Suprapubic skin (tissue), 4 donors: ENCODE results near the gene TMA7B. TPM values are rescaled to one million over a fixed set of nuclear protein-coding genes. Genes with fewer than 3 reads are reported as not detected.

ENCODE experiments used
- DNase-seq, 2 donors: peaks; one replicate each; pipeline ENCODE4 v3.0.0-alpha.2; 2019; ENCODE audit warnings: low spot score in 2 of 2
- H3K27ac ChIP-seq: fragments of 200-600 bp; sonication (generic); one replicate; pipeline ENCODE4 v1.5.1; 2019
- H3K27me3 ChIP-seq: fragments of 200-600 bp; sonication (generic); one replicate; pipeline ENCODE4 v1.5.1; 2019
- H3K36me3 ChIP-seq: fragments of 200-600 bp; sonication (generic); one replicate; pipeline ENCODE4 v1.5.1; 2019
- H3K4me1 ChIP-seq: fragments of 200-600 bp; sonication (generic); one replicate; pipeline ENCODE4 v1.5.1; 2019
- H3K4me3 ChIP-seq: fragments of 200-600 bp; sonication (generic); one replicate; pipeline ENCODE4 v1.5.1; 2019; ENCODE audit warnings: mild to moderate bottlenecking
- H3K9me3 ChIP-seq: fragments of 200-600 bp; sonication (generic); one replicate; pipeline ENCODE4 v1.5.1; 2019
- EP300 ChIP-seq: sonication (generic); formaldehyde crosslinking; IDR thresholded peaks from one replicate; pipeline ENCODE4 v1.6.1; 2017; ENCODE audit warnings: antibody characterized with exemption
- POLR2A ChIP-seq, 2 donors: fragments of 450-650 bp; IDR thresholded peaks; one replicate each; pipeline ENCODE4 v1.6.1; 2017; ENCODE audit warnings: antibody characterized with exemption in 2 of 2, mild to moderate bottlenecking in 2 of 2, moderate library complexity in 2 of 2
- POLR2AphosphoS5 ChIP-seq, 3 donors: sonication (generic); formaldehyde crosslinking; IDR thresholded peaks; one replicate each; pipeline ENCODE4 v1.6.1; 2017; ENCODE audit warnings: antibody characterized with exemption in 3 of 3
- WGBS: methylation state at CpG from one replicate; pipeline ENCODE4 v1.1.5; 2018; 5-methylcytosine and 5-hydroxymethylcytosine counted together
- total RNA-seq, 4 donors: library from RNA; depleted of rRNA; stranded (reverse); fragments of >200 nt; gene quantifications; one replicate each; pipeline ENCODE4 v1.1.0, GENCODE V29; 2016
- TF ChIP-seq, protein P1 (sequence below), 2 donors: fragments of 200-600 bp in 1 of 2; fragments of 450-650 bp in 1 of 2; sonication (generic) in 1 of 2; IDR thresholded peaks; one replicate each; pipeline ENCODE4 v1.5.1; 2016 to 2019; ENCODE audit warnings: antibody characterized with exemption in 2 of 2, mild to moderate bottlenecking in 1 of 2, moderate library complexity in 1 of 2

TMA7B gene
- total RNA-seq, 4 donors from 2014 or later: 0.76 to 1.4 TPM; not detected in 2

- Histone ChIP-seq H3K9me3 (no peaks in the 10 kb centered on the region), H3K36me3 (no peaks in the 10 kb centered on the region), H3K27ac (no peak overlapping the region), H3K27me3 (peaks cover 13% of the 10 kb centered on the region), H3K4me1 (peaks cover 4% of the 10 kb centered on the region), H3K4me3 (no peak overlapping the region)
- no peak for DNase-seq
- WGBS: 69% methylated on average over 6 of the region's 6 CpGs
- TF ChIP-seq POLR2AphosphoS5 (IDR thresholded peaks at IDR 0.05) (no peak), EP300 (no peak)
Observed at GRCh38 chr22:39936523-39937145, 23.6 kb upstream of the TMA7B start.

DNA sequence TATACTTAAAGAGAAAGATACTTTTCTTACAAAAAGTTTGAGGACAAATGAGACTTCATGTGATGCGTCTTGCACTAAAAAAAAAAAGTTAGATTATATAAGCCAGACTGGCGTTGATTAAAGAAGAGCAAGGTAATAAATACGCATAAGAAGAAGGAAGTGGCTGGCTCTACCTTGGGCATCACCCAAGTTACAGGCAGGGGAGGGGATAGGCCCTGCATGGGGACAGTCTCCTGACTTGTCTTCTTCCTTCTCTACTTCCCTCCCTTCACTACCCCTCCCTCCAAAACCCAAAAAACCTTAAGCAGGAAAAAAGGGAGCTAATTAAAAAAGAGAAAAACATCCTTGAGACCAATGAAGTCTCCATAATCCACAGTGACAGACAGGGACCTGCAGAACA is 22.3 kb upstream of the TMA7B start:
- Histone ChIP-seq H3K9me3 (no peaks in the 10 kb centered on the region), H3K4me1 (no peaks in the 10 kb centered on the region), H3K36me3 (no peaks in the 10 kb centered on the region), H3K27ac (no peak overlapping the region), H3K4me3 (no peak overlapping the region), H3K27me3 (peaks cover 13% of the 10 kb centered on the region)
- 75% methylated on average over 3 of the region's 3 CpGs for WGBS
- no peak for DNase-seq
- TF ChIP-seq EP300 (no peak), POLR2AphosphoS5 (IDR thresholded peaks at IDR 0.05) (no peak), POLR2A (IDR thresholded peaks at IDR 0.05) (no peak)
- TF ChIP-seq, protein P1, sequence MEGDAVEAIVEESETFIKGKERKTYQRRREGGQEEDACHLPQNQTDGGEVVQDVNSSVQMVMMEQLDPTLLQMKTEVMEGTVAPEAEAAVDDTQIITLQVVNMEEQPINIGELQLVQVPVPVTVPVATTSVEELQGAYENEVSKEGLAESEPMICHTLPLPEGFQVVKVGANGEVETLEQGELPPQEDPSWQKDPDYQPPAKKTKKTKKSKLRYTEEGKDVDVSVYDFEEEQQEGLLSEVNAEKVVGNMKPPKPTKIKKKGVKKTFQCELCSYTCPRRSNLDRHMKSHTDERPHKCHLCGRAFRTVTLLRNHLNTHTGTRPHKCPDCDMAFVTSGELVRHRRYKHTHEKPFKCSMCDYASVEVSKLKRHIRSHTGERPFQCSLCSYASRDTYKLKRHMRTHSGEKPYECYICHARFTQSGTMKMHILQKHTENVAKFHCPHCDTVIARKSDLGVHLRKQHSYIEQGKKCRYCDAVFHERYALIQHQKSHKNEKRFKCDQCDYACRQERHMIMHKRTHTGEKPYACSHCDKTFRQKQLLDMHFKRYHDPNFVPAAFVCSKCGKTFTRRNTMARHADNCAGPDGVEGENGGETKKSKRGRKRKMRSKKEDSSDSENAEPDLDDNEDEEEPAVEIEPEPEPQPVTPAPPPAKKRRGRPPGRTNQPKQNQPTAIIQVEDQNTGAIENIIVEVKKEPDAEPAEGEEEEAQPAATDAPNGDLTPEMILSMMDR (IDR thresholded peaks at IDR 0.05): no peak

- H3K4me1 ChIP-seq: no peaks in the 10 kb centered on the region
- H3K9me3 ChIP-seq: no peaks in the 10 kb centered on the region
- WGBS: 55% methylated on average over 14 of the region's 14 CpGs
Observed at GRCh38 chr22:39938509-39939111, 21.6 kb upstream of the TMA7B start.

DNA sequence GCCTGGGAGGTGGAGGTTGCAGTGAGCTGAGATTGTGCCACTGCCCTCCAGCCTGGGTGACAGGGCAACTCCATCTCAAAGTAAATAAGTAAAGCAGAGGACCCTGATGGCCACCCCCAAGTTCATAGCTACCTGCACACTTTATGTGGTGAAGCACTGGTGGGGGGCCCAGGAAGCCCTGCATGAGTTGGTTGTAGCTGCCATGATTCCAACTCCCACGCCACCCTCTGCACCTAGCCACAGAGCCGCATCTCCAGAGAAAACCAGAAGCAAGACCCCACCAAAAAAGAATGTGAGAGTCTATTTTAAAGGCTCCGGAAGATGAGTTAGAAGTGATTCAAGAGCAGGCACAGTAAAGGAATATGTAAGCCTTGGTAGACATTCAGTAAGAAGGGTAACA is 20.4 kb upstream of the TMA7B start:
- TF ChIP-seq POLR2AphosphoS5 (IDR thresholded peaks at IDR 0.05) (no peak), EP300 (no peak), POLR2A (IDR thresholded peaks at IDR 0.05) (no peak)
- TF ChIP-seq, protein P1 (IDR thresholded peaks at IDR 0.05): no peak
- Histone ChIP-seq H3K4me1 (no peaks in the 10 kb centered on the region), H3K27me3 (peaks cover 9% of the 10 kb centered on the region), H3K27ac (no peak overlapping the region), H3K4me3 (no peak overlapping the region), H3K36me3 (no peaks in the 10 kb centered on the region), H3K9me3 (no peaks in the 10 kb centered on the region)
- no peak for DNase-seq
- 92% methylated on average over 3 of the region's 3 CpGs for WGBS

More at GRCh38 chr22:39938509-39939111, 21.6 kb upstream of the TMA7B start:
- no peak for DNase-seq
- Histone ChIP-seq H3K4me3 (no peak overlapping the region), H3K36me3 (no peaks in the 10 kb centered on the region), H3K27me3 (peaks cover 13% of the 10 kb centered on the region), H3K27ac (no peak overlapping the region)
- TF ChIP-seq POLR2A (IDR thresholded peaks at IDR 0.05) (no peak), POLR2AphosphoS5 (IDR thresholded peaks at IDR 0.05) (no peak), EP300 (no peak)
- TF ChIP-seq, protein P1 (IDR thresholded peaks at IDR 0.05): no peak

- H3K4me3 ChIP-seq: no peak overlapping the region
- H3K4me1 ChIP-seq: no peaks in the 10 kb centered on the region
- peaks cover 9% of the 10 kb centered on the region for H3K27me3 ChIP-seq
- 67% methylated on average over 9 of the region's 9 CpGs for WGBS
- no peak for DNase-seq
- no peaks in the 10 kb centered on the region for H3K36me3 ChIP-seq
- H3K27ac ChIP-seq: no peak overlapping the region
- no peaks in the 10 kb centered on the region for H3K9me3 ChIP-seq
- TF ChIP-seq, protein P1 (IDR thresholded peaks at IDR 0.05): no peak
- TF ChIP-seq POLR2AphosphoS5 (IDR thresholded peaks at IDR 0.05) (no peak), EP300 (no peak), POLR2A (IDR thresholded peaks at IDR 0.05) (no peak)
Observed at GRCh38 chr22:39940757-39941305, 19.4 kb upstream of the TMA7B start.
